GM19455 (cell line): Measurements from ENCODE around the gene MYH10.

Experiments
- ATAC-seq: cut with Tn5 transposase; IDR thresholded peaks from one replicate; pipeline ENCODE4 v1.9.1; 2021; ENCODE audit not compliant: unreplicated experiment

Gene MYH10

DNA sequence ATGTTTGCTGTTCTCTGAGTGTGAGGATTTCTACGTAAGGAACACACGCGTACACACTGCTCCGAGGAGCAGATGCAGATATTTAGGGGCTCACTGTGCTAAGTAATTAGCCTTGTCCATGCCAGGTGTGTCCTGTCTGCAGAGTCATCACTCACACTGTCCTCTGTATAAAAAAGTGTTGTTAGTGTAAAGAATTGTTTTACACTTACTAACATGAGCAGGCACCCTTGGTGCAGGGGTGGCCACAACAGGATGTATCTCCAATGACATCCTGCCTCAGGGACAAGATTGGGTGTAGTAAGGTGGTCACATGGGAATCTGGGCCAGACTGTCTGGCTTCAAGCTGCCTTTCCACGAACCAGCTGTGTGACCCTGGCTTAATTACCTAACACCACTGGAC lies 130.9 kb downstream of the MYH10 start:
- ATAC-seq, result no peak

DNA sequence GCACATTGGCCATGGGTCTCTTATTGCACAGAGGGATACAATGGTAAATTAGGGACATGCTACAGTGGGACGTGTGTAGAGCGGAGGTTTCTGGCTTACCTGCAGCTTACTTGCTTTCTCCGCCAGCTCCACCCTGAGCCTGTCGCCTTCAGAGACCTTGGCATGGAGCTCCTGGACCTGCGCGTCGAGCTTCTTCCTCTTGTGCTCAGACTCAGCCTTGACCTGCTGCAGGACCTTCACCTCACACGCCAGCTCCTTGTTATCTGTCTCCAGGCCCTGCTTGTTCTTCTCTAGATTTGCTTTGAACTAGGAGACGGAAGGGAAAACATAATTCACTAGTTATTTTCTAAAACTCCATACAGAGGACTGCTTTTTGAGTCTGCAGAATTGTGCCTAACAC lies 131.4 kb downstream of the MYH10 start:
- no peak for ATAC-seq

DNA sequence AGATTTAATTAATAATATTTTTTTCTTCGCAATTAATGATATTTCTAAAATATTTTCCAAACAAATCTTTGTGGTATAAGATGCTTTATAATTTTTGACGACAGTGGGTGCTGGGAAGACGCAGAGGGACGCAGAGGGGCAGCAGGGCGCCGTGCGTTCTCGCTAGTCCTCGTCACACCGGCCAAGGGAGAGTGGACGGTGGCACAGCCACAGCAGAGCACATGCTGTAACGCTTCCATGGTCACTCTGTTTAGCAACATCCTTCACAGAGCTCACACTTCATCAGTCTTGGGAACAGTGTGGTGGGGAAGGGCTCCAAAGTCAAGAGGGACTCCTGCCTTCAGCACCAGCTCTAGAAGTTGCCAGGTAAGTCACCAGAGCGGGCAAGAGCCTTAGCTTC lies 134.4 kb downstream of the MYH10 start:
- ATAC-seq, result no peak

DNA sequence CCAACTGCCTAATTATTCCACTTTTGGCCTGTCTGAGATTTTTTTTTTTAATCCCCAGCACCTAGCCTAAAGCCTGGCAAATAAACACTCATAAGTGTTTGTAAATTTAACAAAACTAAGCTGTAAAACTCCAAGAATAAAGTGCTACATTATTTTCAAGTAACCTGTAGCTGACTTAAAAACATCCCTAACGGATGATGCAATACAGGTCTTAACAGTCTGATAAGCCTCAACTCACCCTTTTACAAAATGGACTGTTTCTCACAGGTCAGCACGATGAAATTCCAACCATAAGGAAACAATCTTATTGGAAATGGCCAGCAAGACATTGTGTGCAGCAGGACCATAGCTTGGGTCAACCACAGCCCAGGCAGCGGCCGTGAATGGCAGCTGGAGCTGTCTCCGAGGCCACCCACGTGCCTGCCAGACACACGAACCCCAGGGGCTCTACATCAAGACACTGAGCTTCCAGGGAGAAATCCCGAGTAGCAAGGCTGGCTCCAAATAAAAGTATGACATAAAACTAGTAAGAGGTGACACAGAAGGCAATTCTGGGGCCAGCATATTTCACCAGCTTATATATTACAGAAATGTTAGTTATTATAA lies 135.9 kb downstream of the MYH10 start:
- no peak for ATAC-seq

DNA sequence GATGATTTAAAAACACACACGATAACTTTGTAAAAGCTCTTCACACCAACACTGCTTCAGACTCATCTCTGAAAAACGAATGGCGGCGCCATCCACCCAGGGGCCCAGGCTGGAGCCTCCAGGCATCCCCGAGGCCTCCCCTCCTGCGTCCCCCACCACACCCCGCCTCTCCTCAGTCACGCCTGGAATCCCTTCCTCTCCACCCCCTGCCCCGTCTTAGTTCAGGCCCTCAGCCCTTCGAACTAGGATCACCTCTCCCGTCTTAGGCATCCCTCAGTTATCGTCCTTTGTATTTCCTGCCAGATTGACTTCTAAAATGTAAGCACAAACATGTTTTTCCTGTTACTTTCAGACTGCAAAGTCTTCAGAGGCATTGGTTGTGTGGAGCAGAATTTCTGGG lies 136.5 kb downstream of the MYH10 start:
- ATAC-seq, result no peak

DNA sequence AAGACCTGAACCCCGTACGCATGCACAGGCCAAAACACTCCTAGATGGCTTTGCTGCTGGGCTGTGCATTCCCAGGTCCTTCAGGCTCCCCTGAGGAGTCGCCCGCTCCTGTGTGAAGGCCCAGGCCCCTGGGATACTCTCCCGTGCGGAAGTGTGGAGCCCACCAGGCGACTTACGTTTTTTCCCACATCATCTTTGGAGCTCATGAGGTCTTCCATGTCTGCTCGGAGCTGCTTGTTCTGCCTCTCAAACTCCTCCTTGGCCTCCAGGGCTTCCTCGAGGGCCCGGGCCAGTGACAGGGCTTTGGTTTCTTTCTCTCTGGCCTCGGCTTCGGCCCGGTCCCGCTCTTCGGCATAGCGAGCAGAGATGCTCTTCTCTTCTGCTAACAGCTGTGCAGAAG lies 138.4 kb downstream of the MYH10 start:
- no peak for ATAC-seq

DNA sequence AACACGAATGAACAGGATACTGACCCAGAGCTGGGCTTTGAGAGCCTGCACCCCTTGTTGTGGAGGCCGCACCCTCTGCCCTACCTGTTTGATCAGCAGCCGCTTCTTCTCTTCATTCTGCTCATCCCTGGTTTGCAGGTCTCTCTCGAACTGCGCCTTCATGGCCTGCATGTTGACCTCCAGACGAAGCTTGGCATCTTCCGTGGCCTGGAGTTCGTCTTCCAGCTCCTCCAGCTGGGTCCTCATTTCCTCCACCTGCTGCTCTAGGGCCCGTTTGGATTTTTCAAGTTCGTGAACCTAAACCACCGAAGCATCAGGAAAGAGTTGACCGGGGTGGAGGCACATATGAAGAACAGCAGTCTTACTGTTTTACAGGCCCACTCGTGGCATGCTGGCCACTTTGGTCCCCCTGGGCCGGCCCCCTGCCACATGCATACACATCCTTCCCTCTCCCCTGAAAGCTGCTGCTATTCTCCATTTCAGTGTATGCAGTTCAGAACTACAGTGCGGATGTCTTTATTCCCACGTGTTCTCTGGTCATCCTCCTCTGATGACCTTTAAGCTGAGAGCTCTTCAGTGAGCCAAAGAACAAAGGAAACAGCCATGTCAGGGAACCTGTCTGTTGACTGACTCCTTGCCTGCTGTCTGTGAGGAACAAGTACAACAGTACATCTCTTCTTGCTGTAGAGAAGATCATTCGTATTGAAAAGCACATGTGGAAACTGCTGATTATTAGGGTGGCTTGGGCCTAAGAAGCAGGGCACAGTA lies 140.1 kb downstream of the MYH10 start:
- no peak for ATAC-seq

DNA sequence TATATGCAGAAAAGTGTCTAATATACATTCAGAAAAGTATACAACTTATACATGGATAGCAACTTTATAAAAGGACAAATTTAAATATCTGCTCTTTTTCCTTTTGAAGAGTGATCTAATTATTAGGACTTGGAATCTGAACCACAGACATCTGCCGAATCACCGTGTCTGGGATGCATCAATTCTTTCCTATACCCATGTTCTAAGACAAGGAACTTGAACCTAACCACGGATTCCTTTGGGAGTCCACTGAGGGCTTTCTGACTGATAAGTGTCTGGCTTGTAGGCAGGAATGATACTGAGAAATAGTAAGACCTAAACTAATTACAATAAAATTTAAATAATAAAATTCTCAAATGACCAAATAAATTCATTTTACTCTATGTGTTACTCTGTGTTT lies 140.7 kb downstream of the MYH10 start:
- no peak for ATAC-seq

DNA sequence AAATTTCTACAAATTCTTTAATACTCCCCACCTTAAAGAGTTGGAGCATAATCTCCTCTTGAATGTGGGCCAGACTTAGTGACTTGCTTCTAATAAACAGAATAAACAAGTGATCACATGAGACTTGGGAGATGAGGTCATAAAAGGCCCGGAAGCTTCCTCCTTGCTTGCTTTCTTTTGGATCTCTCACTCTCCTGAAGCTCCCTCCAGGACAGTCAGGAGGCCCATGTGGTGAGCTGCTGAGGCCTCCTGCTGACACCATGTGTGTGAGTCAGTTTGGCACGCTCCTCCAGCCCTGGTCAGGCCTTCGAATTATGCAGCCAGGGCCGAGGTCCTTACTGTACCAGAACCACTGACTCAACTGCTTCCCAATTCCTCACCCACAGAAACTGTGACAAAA lies 141.6 kb downstream of the MYH10 start:
- no peak for ATAC-seq

DNA sequence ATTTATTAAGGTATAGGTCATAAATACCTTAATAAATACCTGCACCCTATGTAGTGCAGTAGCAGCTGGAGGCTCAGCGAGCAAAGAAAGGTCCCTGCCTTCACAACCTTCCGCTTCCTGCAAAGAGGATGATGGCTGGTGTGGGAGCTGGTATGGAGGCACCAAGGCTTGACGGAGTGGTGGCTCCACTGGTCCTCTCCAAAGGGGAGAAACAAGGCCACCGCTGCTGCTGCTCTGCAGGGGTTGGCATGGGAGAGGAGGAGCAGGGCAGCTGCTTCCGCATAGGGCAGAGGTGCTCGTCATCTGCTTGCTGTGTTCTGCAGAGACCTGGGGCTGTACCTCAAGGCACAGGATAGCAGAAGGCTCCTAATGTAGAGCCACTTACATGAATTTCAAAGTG lies 142.0 kb downstream of the MYH10 start:
- no peak for ATAC-seq

DNA sequence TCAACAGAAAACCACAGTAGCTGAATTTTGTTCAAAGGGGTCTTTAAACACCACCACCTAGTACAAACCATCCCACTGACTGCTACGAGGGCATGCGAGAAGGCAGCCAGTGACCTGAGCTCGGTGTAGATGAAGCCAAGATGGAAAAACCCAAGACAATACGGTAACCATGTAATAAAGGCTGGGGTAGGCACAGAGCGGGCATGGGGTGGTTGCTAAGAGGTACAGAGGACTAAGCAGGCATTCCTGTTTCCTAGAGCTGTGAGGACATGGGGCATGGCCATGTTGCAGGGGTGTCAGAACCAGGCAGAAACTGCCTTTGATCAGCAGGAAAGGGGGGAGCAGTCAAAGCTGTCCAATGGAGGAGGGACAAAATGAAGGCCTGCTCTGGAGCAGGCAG lies 142.8 kb downstream of the MYH10 start:
- no peak for ATAC-seq

DNA sequence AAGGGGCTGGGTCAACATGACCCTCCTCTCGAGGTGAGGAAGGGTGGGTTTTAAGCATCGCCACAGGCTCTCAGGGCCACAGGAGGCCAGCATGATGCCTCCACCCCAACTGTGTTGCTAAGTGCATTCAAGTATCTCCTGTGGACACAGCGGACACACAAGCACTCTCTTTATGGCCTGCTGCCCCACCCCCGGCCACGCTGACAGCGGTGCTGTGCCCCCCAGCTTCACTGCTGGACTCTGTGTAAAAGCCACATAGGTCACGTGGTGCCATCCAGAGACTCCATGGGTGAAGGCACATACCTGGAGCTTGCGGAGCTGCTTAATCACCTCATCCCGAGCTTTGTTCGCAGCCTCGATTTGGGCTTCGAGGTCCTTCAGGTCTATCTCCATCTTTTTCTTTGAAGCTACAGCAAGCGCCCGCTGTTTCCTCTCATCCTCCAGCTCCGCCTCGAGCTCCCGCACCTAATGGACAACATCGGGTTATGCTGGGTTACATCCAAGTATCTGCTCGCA lies 143.3 kb downstream of the MYH10 start:
- ATAC-seq, result no peak

DNA sequence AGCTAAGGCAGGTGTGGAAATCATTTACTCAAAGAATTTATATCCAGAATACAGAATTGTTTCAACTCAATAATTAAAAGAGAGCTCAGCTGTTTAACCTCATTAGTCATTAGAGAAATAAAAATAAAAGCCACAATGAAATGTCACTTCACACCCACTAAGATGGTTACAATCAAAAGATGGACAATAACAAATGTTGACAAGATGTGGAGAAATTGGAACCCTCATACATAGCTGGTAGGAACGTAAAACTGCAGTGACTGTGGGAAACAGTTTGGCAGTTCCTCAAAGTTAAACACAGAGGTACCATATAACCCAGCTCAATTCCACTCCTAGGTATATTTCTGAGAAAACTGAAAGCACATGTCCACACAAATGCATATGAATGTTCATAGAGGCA lies 145.0 kb downstream of the MYH10 start:
- no peak for ATAC-seq

DNA sequence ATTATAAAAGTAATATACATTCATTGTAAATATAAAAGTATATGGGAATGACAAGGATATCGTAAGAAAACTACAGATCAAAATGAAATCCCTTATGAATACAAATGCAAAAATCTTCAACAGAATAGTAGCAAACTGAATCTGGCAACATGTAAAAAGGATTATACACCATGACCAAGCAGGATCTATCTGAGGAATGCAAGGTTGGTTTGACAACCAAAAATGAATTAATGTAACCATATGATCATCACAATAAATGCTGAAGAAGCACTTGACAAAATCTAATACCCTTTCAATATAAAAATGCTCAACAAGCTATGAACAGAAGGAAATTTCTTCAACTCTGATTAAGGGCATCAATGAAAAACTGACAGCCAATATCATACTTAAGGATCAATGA lies 146.1 kb downstream of the MYH10 start:
- ATAC-seq, result no peak

DNA sequence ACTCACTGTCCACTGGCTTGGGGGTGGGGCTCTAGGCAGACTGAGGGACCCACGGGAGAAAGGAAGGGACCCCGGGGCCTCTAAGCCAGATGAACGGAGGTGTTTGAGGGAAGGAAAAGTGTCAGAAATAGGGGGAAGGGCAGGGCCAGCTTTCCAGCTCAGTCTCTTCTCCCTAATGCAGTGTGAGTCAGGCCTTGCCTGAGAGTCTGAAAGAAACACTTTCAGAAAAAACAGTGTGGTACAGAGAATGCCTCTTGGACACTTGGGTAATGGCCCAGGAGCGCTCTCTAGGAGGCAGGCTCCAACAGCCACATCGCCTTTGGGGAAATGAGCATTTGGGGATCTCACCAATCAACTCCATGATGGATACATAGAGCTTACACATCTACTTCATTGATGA lies 148.0 kb downstream of the MYH10 start:
- no peak for ATAC-seq

DNA sequence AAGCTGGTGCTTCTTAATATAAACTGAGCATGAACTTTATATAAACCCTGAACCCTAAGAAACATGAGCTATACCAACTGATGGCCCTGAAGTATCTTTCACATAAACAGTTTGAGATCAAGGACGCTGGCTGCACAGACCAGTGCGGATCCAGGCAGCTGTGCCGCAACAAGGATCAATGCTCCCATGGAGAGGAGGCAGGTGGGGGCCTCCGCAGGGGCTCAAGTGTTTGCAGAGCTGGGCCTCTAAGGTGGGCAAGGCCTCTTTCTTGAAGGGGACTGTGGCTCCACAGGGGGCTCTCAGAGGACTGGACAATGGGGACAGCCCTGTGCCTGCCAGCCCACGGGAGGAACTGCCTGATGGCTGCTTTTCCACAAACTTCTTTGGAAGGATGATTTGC lies 148.8 kb downstream of the MYH10 start:
- ATAC-seq, result no peak

DNA sequence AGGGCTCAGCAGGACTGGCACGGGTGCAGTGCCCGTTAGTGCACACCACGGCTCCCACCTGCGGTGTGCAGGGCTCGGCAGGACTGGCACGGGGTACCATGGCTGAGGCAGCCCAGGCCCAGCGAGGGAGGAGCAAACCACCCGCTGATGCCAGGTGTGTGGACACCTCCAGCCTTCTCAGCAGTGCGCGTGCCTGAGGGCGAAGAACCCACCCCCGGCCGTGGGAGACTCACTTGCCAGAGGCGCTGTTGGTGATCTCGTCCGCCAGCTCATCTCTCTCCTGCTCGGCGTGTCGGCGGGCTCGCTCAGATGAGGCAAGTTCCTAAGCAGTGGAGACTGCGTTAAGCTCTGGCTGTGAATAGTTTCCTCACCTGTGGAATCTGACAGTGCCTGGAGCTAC lies 149.4 kb downstream of the MYH10 start:
- ATAC-seq, result no peak

DNA sequence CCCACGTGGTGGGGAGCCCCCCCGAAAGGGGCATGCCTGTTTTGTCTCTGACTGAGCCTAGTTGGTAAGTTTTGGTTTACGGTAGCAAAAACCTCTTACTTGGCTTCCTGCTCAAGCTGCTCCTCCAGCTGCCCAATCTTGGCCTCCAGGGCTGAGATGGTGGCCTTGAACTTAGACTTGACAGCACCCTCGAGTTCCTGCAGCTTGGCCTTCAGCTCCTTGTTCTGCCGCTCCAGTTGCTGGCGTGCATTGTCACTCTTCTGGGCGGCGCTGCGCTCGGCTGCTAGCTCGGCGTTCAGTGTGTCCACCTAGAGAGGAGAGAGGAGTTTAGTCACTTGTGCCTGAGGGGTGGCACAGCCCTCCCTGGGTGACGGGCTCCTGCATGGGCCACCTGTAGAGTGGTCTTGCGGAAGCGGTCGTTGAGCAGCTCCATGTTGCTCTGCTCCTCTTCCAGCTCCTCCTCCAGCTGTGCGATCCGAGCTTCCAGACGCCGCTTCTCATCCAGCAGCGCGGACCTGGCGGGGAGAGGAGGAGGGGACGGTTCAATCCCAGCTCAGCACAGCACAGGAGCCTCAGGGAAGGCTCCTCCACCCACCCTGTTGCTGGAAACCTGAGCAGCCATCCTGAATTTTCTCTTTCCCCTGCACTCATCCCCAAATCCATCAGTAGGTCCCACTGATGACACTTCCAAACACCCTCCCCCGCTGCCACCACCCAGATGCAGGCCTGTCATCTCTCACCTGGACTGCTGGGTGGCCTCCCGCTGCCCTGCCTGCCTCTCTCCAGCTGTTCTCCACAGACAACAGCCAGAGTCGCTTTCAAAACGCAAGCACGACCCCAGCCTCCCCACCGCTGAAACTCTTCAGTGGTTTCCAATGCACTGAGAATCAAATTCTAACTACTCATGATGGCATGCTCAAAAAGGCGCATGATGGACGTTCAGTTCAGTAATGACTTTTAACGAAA lies 150.2 kb downstream of the MYH10 start:
- ATAC-seq, result no peak

DNA sequence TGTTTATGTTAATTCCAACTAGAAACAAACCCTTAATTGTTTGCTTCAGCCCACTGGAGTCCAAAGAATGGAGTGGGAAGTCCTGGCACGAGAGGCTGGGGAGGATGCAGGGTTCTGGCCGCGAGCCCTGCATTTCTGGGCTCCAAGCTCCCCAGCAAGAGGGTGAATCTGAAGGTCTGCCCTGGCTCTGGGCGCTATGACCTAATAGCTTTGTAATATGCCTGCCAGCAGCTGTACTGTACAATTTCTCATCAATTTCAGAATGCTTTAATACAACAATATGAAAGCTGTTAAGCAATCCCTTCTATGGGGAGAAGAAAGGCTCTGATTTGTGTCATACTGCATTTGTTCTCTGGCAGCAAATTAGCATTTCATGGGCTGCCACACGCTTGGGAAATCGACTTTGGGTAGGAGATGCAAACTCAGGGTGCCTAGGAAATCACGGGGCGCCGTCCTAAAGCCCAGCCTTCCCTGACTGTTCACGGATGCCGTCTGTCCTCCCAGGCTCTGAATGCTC lies 151.0 kb downstream of the MYH10 start:
- no peak for ATAC-seq

DNA sequence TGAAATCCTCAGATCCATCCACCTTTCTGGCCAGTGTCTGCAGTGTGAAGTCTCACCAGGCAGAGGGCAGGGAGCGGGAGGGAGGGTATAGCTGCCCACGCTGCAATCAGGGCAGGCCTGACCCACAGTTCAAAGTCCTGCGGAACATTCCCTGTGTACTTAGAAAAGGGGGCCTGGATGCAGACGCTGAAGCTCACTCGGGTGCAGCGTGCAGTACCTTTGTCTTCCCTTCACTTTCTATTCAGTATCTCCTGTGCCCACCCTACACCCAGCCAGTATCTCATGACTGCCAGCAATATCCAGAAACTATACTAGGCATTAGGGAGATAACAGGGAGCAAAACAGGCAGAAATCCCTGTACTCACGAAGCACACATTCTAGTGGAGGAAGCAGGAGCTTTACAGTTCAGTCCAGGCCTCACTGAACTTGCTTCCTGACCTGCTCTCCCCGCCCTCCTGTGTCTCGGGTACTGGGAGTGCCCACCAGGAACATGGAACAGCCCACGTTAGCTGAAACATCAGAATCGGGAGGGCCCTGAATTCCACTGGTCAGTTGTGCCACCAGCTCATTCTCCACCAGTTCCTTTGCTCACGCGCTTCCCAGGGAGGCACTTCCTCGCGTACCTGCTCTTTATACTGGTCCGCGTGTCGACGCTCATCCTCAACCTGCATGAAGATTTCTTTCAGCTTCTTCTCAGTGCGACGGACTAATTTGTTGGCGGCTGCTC lies 152.6 kb downstream of the MYH10 start:
- no peak for ATAC-seq

DNA sequence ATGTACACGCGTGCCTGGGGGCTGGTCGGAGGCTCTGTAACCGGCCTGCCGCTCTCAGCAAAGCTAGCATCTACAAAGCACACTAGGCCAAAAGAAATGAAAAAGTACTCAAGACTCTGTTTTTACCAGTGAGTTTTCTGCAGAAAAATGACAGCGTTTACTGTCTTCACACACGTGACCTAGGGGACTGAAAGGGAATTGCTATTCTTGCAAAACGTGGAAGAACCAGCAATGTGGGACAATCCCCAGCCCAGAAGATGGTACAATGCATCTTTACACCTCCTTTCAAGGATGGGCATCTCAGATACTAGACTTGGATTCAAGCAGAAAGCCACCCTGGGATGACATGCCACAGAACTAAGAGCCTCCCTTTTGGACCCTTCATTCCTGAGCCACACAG lies 153.4 kb downstream of the MYH10 start:
- no peak for ATAC-seq
